Measurements from ENCODE around the gene PANK4.

Gene PANK4

DNA sequence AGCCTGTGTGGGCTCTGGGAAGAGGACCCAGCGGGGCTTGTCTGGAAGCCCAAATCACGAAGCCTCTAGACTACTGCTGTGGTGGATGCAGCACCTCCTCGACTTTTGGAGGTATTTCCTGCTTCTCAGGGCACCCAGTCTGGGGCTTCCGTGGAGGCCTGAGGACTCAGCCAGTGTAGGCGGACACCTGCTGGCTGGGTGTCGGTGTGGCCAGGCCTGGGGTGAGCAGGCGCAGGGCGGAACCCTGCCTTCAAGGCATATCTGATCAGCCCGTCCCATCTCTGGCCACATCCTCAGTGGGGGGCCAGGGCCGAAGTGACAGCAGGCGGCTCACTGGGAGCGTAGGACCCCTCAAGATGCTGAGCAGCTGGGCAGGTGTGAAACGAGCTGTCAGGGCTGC, 43.4 kb downstream of the PANK4 start:
- Histone ChIP-seq H3K27ac (ENCODE audit: low read depth, low read length) (no peak overlapping the region), H2AFZ (ENCODE audit: low read length, unreplicated experiment) (no peak overlapping the region), H3K79me2 (ENCODE audit: control insufficient read depth, insufficient read depth, low read length, unreplicated experiment) (no peaks in the 10 kb centered on the region), H3K4me3 (ENCODE audit: low read depth, low read length) (no peak overlapping the region), H3K27me3 (ENCODE audit: insufficient read depth, low read length) (no peaks in the 10 kb centered on the region), H3K4me1 (ENCODE audit: control insufficient read depth, insufficient read depth, low read length, unreplicated experiment) (no peaks in the 10 kb centered on the region), H3K36me3 (ENCODE audit: insufficient read depth, low read length) (no peaks in the 10 kb centered on the region)

DNA sequence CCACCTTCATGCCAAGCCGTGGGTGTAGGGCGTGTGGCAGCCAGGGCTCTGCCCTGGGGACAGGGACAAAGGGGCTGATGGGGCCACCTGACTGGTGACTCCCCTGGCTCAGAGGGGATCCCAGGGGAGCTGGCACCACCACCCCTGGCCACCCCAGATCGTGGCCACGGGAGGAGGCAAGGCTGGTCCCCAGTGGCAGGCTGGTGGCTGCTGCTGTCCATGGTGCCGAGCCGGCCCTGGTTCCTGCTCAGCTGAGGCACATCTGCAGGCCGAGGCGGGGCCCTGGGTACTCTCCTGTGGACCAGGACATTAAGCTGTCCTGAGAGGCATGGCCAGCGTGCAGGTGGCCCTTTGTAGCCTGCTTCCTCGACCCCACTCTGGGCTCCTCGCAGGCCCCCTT, 43.8 kb downstream of the PANK4 start:
- Histone ChIP-seq H3K4me1 (ENCODE audit: control insufficient read depth, insufficient read depth, low read length, unreplicated experiment) (no peaks in the 10 kb centered on the region), H3K4me3 (ENCODE audit: low read depth, low read length) (no peak overlapping the region), H2AFZ (ENCODE audit: low read length, unreplicated experiment) (no peak overlapping the region), H3K36me3 (ENCODE audit: insufficient read depth, low read length) (no peaks in the 10 kb centered on the region), H3K27me3 (ENCODE audit: insufficient read depth, low read length) (no peaks in the 10 kb centered on the region), H3K79me2 (ENCODE audit: control insufficient read depth, insufficient read depth, low read length, unreplicated experiment) (no peaks in the 10 kb centered on the region), H3K27ac (ENCODE audit: low read depth, low read length) (no peak overlapping the region)

DNA sequence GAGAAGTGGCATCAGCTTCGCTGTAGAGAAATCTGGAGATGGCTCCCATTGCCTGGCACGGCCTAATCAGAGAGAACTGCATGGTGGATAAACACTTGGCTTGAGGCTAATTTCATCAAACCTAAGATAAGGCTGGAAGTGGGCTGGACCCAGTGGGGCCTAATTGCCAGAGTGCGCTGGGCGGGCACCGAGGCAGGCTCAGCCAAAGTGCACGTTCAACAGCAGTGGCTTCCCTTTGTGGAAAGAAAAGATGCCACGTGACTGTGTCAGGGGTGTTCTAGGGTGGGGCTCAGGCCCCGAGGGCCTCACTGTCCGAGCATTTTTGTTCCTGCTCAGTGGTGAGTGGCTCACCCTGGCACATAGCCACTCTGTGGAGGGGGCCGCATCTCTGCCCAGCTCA, 44.5 kb downstream of the PANK4 start:
- no peak overlapping the region for H3K4me3 ChIP-seq (ENCODE audit: low read depth, low read length)
- no peaks in the 10 kb centered on the region for H3K27me3 ChIP-seq (ENCODE audit: insufficient read depth, low read length)
- no peaks in the 10 kb centered on the region for H3K79me2 ChIP-seq (ENCODE audit: control insufficient read depth, insufficient read depth, low read length, unreplicated experiment)
- H3K27ac ChIP-seq (ENCODE audit: low read depth, low read length): no peak overlapping the region
- no peaks in the 10 kb centered on the region for H3K4me1 ChIP-seq (ENCODE audit: control insufficient read depth, insufficient read depth, low read length, unreplicated experiment)
- no peak overlapping the region for H2AFZ ChIP-seq (ENCODE audit: low read length, unreplicated experiment)
- H3K36me3 ChIP-seq (ENCODE audit: insufficient read depth, low read length): no peaks in the 10 kb centered on the region

DNA sequence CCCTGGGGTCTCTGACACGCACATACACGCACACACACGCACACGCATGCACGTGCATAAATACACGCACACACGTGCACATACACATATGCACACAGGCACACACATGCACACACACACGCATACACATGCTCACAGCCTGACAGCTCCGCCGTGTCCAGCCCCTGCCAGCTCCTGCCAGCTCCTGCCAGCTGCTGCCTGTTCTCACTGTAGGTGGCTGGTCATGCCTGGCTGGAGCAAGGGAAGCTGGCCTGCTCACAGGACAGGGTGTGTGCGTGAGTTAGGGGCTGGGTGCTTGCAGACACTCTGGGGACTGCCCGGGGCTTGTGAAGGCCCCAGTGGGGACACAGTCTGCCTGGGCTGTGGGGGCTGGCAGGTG, 45.4 kb downstream of the PANK4 start:
- no peaks in the 10 kb centered on the region for H3K27me3 ChIP-seq (ENCODE audit: insufficient read depth, low read length)
- no peaks in the 10 kb centered on the region for H3K4me1 ChIP-seq (ENCODE audit: control insufficient read depth, insufficient read depth, low read length, unreplicated experiment)
- H2AFZ ChIP-seq (ENCODE audit: low read length, unreplicated experiment): no peak overlapping the region
- no peak overlapping the region for H3K4me3 ChIP-seq (ENCODE audit: low read depth, low read length)
- H3K36me3 ChIP-seq (ENCODE audit: insufficient read depth, low read length): no peaks in the 10 kb centered on the region
- no peak overlapping the region for H3K27ac ChIP-seq (ENCODE audit: low read depth, low read length)
- H3K79me2 ChIP-seq (ENCODE audit: control insufficient read depth, insufficient read depth, low read length, unreplicated experiment): no peaks in the 10 kb centered on the region

DNA sequence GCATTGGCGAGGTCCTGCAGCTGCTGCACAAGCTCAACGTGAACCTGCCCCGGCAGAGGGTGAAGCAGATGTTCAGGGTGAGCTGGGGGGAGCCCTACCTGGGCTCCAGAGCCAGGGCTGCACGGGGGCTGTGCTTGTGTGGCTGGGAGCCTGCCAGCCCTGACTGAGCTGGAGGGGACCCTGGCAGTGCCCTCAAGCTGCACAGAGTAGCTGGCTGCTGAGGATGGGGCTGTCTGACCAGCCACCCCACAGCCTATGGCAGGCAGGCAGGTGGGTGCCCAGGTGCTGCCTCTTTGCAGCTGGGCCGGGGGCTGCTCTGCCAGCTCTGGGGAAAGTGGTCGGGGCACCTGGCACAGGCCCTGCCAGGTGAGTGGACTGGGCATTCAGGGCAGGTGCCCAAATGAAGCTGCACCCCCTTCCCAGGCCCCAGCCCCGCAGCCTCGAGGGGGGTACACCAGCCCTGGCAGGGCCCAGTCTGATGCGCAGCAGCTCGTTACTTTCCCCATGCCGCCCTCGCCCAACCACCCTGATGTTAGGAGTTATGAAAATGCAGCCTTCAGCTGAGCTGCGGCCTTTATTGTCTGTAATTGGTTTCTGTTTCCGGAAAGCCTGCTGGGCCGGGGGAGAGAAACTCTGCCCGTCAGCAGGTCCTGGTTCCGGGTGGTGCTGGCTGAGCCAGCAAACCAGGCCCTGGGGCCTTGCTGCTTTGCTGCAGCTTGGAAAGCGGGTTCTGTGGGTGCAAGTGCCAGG, 46.0 kb downstream of the PANK4 start:
- H3K4me1 ChIP-seq (ENCODE audit: control insufficient read depth, insufficient read depth, low read length, unreplicated experiment): no peaks in the 10 kb centered on the region
- no peaks in the 10 kb centered on the region for H3K79me2 ChIP-seq (ENCODE audit: control insufficient read depth, insufficient read depth, low read length, unreplicated experiment)
- H3K27me3 ChIP-seq (ENCODE audit: insufficient read depth, low read length): no peaks in the 10 kb centered on the region
- no peak overlapping the region for H3K4me3 ChIP-seq (ENCODE audit: low read depth, low read length)
- no peak overlapping the region for H3K27ac ChIP-seq (ENCODE audit: low read depth, low read length)
- no peaks in the 10 kb centered on the region for H3K36me3 ChIP-seq (ENCODE audit: insufficient read depth, low read length)
- no peak overlapping the region for H2AFZ ChIP-seq (ENCODE audit: low read length, unreplicated experiment)

DNA sequence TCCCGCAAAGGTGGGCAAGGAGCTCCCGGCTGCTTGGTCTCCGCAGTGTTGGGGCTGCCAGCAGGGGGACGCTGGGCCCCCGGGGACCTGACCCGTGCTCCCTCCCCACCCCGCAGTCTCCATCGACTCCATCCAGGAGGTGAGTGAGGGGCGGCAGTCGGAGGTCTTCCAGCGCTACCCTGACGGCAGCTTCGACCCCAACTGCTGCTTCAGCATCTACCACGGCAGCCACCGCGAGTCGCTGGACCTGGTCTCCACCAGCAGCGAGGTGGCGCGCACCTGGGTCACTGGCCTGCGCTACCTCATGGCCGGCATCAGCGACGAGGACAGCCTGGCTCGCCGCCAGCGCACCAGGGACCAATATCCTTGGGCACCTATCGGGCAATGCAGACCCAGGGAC, 46.8 kb downstream of the PANK4 start:
- H3K79me2 ChIP-seq (ENCODE audit: control insufficient read depth, insufficient read depth, low read length, unreplicated experiment): no peaks in the 10 kb centered on the region
- H3K36me3 ChIP-seq (ENCODE audit: insufficient read depth, low read length): no peaks in the 10 kb centered on the region
- H3K27ac ChIP-seq (ENCODE audit: low read depth, low read length): no peak overlapping the region
- H3K27me3 ChIP-seq (ENCODE audit: insufficient read depth, low read length): no peaks in the 10 kb centered on the region
- no peak overlapping the region for H3K4me3 ChIP-seq (ENCODE audit: low read depth, low read length)
- no peak overlapping the region for H2AFZ ChIP-seq (ENCODE audit: low read length, unreplicated experiment)
- no peaks in the 10 kb centered on the region for H3K4me1 ChIP-seq (ENCODE audit: control insufficient read depth, insufficient read depth, low read length, unreplicated experiment)

DNA sequence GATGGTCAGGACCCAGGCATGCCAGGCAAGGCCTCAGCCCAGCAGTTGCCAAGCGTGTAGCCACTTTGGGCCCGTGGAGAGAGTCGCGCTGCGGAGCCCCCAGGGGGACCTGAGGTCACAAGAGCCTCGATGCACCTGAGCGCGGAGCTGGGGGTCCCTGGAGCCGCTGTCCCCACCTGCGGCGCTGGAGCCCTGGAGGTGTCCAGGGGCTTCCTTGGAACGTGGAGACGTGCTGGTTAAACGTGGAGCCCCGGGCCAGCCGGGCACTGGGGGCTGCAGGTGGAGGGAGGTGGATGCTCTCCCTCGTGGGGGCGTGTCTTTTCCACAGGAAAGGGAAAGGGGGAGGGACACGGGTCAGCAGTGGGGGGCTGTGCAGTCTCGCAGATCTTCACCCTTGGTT, 47.2 kb downstream of the PANK4 start:
- Histone ChIP-seq H3K4me3 (ENCODE audit: low read depth, low read length) (no peak overlapping the region), H2AFZ (ENCODE audit: low read length, unreplicated experiment) (no peak overlapping the region), H3K36me3 (ENCODE audit: insufficient read depth, low read length) (no peaks in the 10 kb centered on the region), H3K4me1 (ENCODE audit: control insufficient read depth, insufficient read depth, low read length, unreplicated experiment) (no peaks in the 10 kb centered on the region), H3K79me2 (ENCODE audit: control insufficient read depth, insufficient read depth, low read length, unreplicated experiment) (no peaks in the 10 kb centered on the region), H3K27ac (ENCODE audit: low read depth, low read length) (no peak overlapping the region), H3K27me3 (ENCODE audit: insufficient read depth, low read length) (no peaks in the 10 kb centered on the region)

DNA sequence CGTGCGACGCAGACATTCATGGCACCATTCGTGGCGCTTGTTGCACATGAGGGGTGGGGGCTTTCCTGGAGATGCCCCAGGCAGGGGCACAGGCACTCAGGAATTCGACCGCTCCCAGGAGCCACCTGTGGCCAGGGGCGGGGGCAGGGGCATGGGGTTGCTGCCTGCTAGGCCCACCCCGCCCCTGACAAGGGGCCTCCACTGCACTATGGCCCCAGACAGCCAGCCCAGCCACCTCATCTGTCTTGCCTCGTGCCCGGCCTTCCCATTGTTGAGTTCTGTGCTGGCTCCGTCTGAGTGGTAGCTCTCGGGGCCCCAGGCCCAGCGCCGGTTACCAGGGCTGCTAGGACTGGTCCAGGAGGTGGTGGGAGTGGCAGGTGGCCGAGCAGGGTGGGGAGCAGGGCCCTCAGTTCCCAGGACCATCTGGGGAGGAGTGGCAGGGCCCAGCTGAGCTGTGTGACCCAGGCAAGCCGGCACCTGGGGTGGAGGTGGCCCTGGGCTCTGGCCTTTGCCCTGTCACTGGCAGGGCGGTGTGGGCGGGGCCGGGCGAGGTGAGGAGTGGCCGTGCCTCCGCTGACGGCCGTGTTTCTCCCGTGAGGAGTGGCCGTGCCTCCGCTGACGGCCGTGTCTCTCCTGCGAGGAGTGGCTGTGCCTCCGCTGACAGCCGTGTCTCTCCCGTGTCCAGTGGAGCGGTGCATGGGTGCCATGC, 48.5 kb downstream of the PANK4 start:
- no peak overlapping the region for H3K27ac ChIP-seq (ENCODE audit: low read depth, low read length)
- H3K4me1 ChIP-seq (ENCODE audit: control insufficient read depth, insufficient read depth, low read length, unreplicated experiment): no peaks in the 10 kb centered on the region
- H3K27me3 ChIP-seq (ENCODE audit: insufficient read depth, low read length): no peaks in the 10 kb centered on the region
- H3K36me3 ChIP-seq (ENCODE audit: insufficient read depth, low read length): no peaks in the 10 kb centered on the region
- no peak overlapping the region for H2AFZ ChIP-seq (ENCODE audit: low read length, unreplicated experiment)
- H3K4me3 ChIP-seq (ENCODE audit: low read depth, low read length): no peak overlapping the region
- no peaks in the 10 kb centered on the region for H3K79me2 ChIP-seq (ENCODE audit: control insufficient read depth, insufficient read depth, low read length, unreplicated experiment)

DNA sequence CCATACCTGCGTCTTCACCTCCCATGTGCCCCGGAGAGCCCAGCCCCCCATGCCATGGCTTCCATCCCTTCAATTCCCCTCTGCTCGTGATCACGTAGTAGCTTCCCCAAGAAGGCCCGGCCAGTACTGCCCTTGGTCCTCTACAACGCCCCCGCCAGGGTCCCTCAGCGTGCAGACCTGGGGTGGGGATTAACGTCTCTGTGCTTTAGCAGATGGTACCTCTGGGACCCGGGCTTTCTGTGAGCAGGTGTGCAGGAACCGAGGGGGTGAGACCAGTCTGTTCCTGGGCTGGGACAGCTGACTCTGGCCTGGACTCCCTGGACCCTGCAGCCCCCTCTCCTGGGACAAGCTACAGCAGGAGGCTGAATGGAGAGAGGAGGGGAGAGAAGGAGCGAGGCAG, 49.1 kb downstream of the PANK4 start:
- Histone ChIP-seq H3K4me1 (ENCODE audit: control insufficient read depth, insufficient read depth, low read length, unreplicated experiment) (no peaks in the 10 kb centered on the region), H3K79me2 (ENCODE audit: control insufficient read depth, insufficient read depth, low read length, unreplicated experiment) (no peaks in the 10 kb centered on the region), H3K4me3 (ENCODE audit: low read depth, low read length) (no peak overlapping the region), H2AFZ (ENCODE audit: low read length, unreplicated experiment) (no peak overlapping the region), H3K27me3 (ENCODE audit: insufficient read depth, low read length) (no peaks in the 10 kb centered on the region), H3K27ac (ENCODE audit: low read depth, low read length) (no peak overlapping the region), H3K36me3 (ENCODE audit: insufficient read depth, low read length) (no peaks in the 10 kb centered on the region)

DNA sequence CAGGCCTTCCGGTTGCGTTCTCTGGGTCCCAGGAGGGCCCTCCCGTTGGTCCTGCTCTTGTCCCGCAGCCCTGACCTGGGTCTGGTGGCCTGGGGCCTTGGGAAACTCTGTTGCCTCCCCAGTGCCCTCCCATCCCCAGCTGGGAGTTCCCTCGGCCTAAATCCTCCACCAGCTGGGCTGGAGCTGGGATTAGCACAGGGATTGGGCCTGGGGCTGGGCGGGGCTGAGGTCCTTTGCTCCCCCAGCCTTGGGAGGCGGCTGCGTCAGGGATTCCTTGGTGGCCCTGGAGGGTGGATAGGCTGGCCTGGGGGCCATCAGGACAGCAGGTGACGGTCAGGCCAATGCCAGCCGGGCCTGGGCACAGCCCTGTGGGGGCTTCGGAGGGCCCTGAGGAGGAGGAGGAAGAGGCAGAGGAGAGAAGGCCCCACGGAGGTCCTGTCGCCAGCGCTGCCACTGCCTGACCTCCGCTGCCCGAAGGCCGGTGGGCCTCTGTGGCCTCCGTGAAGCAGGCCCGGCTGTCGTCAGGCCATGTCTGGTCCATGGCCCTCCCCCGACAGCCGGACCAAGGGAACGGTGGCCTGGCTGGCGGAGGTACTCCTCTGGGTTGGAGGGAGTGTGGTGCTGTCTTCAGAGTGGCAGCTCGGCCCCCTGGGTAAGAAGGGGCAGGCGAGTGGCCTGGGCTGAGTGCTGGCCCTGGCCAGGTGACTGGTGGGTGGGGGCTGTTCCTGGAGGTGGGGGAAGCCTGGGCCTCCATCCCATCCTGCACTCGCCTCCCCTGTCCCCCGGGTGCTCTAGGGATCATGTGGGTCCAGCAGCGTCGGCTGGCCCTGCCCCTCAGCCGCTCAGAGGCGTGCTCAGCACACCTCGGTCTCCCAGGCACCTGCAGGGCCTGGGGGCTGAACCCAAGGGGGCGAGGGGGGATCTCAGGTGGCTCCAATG, 50.1 kb downstream of the PANK4 start, which contains the start of gene PLCH2:
Gene PLCH2, plus strand, starts transcription at position 229 of the 939 bp plus-strand sequence. Its CDS starts 300 bp downstream, at position 529.
- no peaks in the 10 kb centered on the region for H3K79me2 ChIP-seq (ENCODE audit: control insufficient read depth, insufficient read depth, low read length, unreplicated experiment)
- H3K4me3 ChIP-seq (ENCODE audit: low read depth, low read length): no peak within 1 kb of the TSS
- H2AFZ ChIP-seq (ENCODE audit: low read length, unreplicated experiment): no peak within 1 kb of the TSS
- no peak within 1 kb of the TSS for H3K27ac ChIP-seq (ENCODE audit: low read depth, low read length)
- no peaks in the 10 kb centered on the region; the same call in 1 of the 2 replicates for H3K27me3 ChIP-seq (ENCODE audit: insufficient read depth, low read length)
- H3K4me1 ChIP-seq (ENCODE audit: control insufficient read depth, insufficient read depth, low read length, unreplicated experiment): no peaks in the 10 kb centered on the region
- no peaks in the 10 kb centered on the region for H3K36me3 ChIP-seq (ENCODE audit: insufficient read depth, low read length)
